ENCODE data around the gene CCDC12. TPM values are rescaled to one million over a fixed set of nuclear protein-coding genes. Genes with fewer than 3 reads are reported as not detected.

The CCDC12 gene
- total RNA-seq, 1 donor from 2014 or later: 37.4 TPM

- peaks cover 29% of the 10 kb centered on the region for H3K4me1 Mint-ChIP-seq (ENCODE audit: unreplicated experiment)
- no peak overlapping the region for H3K4me3 Mint-ChIP-seq (ENCODE audit: unreplicated experiment)
Observed at GRCh38 chr3:46955157-46955556, 21.4 kb downstream of the CCDC12 start.

DNA sequence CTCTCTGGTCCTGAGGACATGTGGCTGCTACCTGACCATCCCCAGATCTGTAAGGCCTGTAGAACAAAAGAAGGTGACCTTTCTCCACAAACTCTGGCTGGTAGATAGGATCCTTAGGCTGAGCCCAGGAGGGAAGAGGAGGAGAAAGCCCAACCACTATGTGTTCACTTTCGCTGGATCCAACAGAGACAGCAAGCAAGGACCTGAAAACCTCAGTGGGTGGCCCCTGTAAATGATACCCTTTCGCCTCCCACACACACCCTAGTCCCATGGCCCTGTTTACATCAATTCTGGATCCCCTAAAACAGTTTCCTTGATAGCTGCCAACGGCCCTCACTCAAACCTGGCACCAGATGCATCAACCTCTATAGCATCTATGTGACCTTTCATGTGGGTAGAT is 22.4 kb downstream of the CCDC12 start:
- Mint-ChIP-seq H3K4me1 (ENCODE audit: unreplicated experiment) (peaks cover 28% of the 10 kb centered on the region), H3K4me3 (ENCODE audit: unreplicated experiment) (no peak overlapping the region)

More at GRCh38 chr3:46955157-46955556, 21.4 kb downstream of the CCDC12 start:
- Mint-ChIP-seq H3K27ac (ENCODE audit: unreplicated experiment) (peak overlapping the region; percentile 74), H3K9me3 (ENCODE audit: unreplicated experiment) (no peaks in the 10 kb centered on the region), H3K27me3 (ENCODE audit: unreplicated experiment) (no peaks in the 10 kb centered on the region), H3K36me3 (ENCODE audit: unreplicated experiment) (no peaks in the 10 kb centered on the region)
- TF ChIP-seq, protein P1, sequence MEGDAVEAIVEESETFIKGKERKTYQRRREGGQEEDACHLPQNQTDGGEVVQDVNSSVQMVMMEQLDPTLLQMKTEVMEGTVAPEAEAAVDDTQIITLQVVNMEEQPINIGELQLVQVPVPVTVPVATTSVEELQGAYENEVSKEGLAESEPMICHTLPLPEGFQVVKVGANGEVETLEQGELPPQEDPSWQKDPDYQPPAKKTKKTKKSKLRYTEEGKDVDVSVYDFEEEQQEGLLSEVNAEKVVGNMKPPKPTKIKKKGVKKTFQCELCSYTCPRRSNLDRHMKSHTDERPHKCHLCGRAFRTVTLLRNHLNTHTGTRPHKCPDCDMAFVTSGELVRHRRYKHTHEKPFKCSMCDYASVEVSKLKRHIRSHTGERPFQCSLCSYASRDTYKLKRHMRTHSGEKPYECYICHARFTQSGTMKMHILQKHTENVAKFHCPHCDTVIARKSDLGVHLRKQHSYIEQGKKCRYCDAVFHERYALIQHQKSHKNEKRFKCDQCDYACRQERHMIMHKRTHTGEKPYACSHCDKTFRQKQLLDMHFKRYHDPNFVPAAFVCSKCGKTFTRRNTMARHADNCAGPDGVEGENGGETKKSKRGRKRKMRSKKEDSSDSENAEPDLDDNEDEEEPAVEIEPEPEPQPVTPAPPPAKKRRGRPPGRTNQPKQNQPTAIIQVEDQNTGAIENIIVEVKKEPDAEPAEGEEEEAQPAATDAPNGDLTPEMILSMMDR (IDR thresholded peaks at IDR 0.05): no peak
- no peak for DNase-seq (ENCODE audit: extremely low spot score, unreplicated experiment)

GRCh38 chr3:46953234-46954010 is 23.1 kb downstream of the CCDC12 start:
- DNase-seq (ENCODE audit: extremely low spot score, unreplicated experiment): no peak
- TF ChIP-seq, protein P1 (IDR thresholded peaks at IDR 0.05): no peak
- Mint-ChIP-seq H3K9me3 (ENCODE audit: unreplicated experiment) (no peaks in the 10 kb centered on the region), H3K4me3 (ENCODE audit: unreplicated experiment) (no peak overlapping the region), H3K27me3 (ENCODE audit: unreplicated experiment) (no peaks in the 10 kb centered on the region), H3K36me3 (ENCODE audit: unreplicated experiment) (no peaks in the 10 kb centered on the region), H3K27ac (ENCODE audit: unreplicated experiment) (no peak overlapping the region), H3K4me1 (ENCODE audit: unreplicated experiment) (peaks cover 34% of the 10 kb centered on the region)

More for the DNA sequence above, 22.4 kb downstream of the CCDC12 start:
- Mint-ChIP-seq H3K27ac (ENCODE audit: unreplicated experiment) (no peak overlapping the region), H3K9me3 (ENCODE audit: unreplicated experiment) (no peaks in the 10 kb centered on the region), H3K36me3 (ENCODE audit: unreplicated experiment) (no peaks in the 10 kb centered on the region), H3K27me3 (ENCODE audit: unreplicated experiment) (no peaks in the 10 kb centered on the region)
- no peak for DNase-seq (ENCODE audit: extremely low spot score, unreplicated experiment)
- TF ChIP-seq, protein P1 (IDR thresholded peaks at IDR 0.05): no peak

GRCh38 chr3:46952813-46953212 is 23.7 kb downstream of the CCDC12 start:
- Mint-ChIP-seq H3K4me1 (ENCODE audit: unreplicated experiment) (peaks cover 39% of the 10 kb centered on the region), H3K27ac (ENCODE audit: unreplicated experiment) (no peak overlapping the region), H3K4me3 (ENCODE audit: unreplicated experiment) (no peak overlapping the region), H3K27me3 (ENCODE audit: unreplicated experiment) (no peaks in the 10 kb centered on the region), H3K36me3 (ENCODE audit: unreplicated experiment) (no peaks in the 10 kb centered on the region), H3K9me3 (ENCODE audit: unreplicated experiment) (no peaks in the 10 kb centered on the region)
- DNase-seq (ENCODE audit: extremely low spot score, unreplicated experiment): no peak
- TF ChIP-seq, protein P1 (IDR thresholded peaks at IDR 0.05): no peak

DNA sequence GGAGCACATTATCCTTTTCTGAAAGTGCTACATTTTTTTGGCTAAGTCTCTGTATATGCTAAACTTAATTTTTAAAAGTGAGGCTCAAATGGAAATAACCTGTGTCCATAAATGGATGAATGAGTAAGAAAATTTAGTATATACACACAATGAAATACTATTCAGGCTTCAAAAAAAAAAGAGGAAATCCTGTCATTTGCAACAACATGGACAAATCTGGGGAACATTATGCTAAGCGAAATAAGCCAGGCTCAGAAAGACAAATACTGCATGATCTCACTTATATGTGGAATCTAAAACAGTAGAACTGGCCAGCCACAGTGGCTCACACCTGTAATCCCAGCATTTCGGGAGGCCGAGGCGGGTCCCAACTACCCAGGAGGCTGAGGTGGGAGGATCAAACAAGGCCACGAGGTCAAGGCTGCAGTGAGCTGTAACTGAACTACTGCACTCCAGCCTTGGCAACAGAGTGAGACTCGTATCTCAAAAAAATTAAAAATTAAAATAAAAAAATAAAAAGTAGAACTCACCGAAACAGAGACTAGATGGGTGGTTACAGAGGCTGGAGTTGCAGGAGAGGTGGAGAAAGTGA is 25.8 kb downstream of the CCDC12 start:
- H3K4me1 Mint-ChIP-seq (ENCODE audit: unreplicated experiment): peaks cover 42% of the 10 kb centered on the region
- peaks cover 6% of the 10 kb centered on the region for H3K36me3 Mint-ChIP-seq (ENCODE audit: unreplicated experiment)
- H3K27ac Mint-ChIP-seq (ENCODE audit: unreplicated experiment): no peak overlapping the region
- no peaks in the 10 kb centered on the region for H3K27me3 Mint-ChIP-seq (ENCODE audit: unreplicated experiment)
- TF ChIP-seq, protein P1 (IDR thresholded peaks at IDR 0.05): no peak
- no peaks in the 10 kb centered on the region for H3K9me3 Mint-ChIP-seq (ENCODE audit: unreplicated experiment)
- DNase-seq (ENCODE audit: extremely low spot score, unreplicated experiment): no peak
- H3K4me3 Mint-ChIP-seq (ENCODE audit: unreplicated experiment): no peak overlapping the region

All from osteocyte (in vitro differentiated cells).